Stimulated activated CD4-positive, alpha-beta T cell treated with anti-CD3 and anti-CD28 coated beads, Interleukin-15, amount 100 ng/mL, for 1 hour (primary cell): ENCODE data around the gene PSORS1C2.
"Not testable (repeated sequence)": the region's sequence is repeated elsewhere in the genome, so short reads cannot be mapped to it uniquely, and the experiment has no call there.

Experiments
- DNase-seq, 2 donors: peaks; one replicate each; pipeline ENCODE4 v3.0.0-alpha.2; 2020; ENCODE audit warnings: low read depth in 1 of 2, low spot score in 1 of 2

The PSORS1C2 gene

DNA sequence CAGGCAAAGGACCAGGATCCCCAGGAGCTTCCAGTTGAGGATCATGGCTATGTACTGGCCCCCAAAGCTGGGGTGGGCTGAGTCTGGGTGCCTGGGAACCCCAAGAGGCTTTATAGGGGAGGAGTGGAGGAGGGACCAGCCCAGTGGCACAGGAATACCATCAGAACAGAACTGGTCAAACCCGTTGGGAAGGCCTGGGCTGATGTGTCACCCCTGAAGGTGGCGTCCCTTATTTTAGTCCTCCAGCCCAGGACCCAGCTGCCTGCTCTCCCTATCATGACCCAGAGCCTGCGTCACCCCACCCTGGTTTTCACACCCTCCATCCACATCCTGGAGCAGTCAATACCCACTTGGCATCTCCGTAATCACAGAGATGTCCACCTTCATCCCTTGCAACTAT, at the start of gene PSORS1C2:
PSORS1C2 (minus strand) TSS at position 85 of the 400 bp plus-strand sequence; CDS start at position 45, 40 bp downstream.
- no peak for DNase-seq

DNA sequence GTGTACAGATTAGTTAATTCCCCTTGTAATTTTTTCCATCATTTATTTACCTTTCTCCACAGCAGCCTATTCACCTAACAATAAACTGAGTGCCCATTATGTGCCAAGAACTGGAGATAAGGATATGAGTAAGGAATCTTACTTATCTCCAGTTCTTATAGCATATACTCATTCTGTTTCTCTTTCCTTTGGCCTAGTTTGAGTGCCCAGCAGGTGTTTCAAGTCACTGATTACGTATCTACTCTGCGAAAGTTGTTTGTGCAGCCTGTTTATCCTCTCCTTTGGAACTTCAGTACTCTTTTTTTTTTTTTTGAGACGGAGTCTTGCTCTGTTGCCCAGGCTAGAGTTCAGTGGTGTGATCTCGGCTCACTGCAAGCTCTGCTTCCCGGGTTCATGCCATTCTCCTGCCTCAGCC, 48.9 kb upstream of the PSORS1C2 start:
- no peak for DNase-seq

DNA sequence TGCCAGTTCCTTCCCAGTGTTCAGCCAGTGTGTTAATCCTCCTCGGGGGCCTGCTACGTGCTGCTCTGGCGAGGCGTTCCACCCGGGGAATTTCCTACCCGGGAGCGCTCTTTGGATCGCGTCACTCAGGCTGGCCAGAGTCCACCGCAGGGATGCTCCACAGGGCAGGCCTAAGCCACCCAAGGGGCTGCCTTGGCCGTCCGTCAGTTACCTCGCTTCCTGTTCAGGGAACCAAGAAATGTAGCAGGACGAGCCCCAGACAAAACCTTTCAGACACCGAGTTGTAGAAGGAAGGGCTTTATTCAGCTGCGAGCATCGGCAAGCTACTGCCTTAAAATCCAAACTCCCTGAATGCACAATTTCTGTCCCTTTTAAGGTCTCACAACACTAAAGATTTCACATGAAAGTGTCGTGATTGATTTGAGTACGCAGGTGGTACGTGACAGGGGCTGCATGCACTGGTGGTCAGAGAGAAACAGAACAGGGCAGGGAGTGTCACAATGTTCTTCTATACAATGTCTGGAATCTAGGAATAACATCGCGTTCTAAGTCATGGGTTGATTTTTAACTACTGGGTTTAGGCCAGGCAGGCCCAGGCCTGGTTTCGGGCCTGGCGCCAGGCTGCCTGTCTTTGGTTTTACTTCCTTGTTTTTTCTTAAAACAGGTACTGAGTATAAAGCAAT, 47.3 kb upstream of the PSORS1C2 start:
- DNase-seq = no peak

DNA sequence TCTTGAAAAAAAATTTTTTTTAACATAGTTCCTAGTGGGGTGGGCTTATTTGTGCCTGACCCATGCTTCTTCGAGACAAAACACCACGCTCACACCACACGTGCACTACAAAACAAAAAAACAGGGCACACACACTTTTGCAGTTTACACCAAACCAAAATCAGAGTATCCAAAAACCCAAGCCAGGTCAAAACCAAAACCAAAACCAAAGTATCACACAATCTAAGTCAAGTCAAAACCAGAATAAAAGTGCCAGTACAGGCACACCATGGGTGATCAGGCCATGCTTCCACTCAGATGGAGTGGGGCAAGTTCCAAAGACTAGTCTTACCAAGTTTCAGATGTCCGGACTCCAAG, 46.8 kb upstream of the PSORS1C2 start:
- not testable (repeated sequence) for DNase-seq

DNA sequence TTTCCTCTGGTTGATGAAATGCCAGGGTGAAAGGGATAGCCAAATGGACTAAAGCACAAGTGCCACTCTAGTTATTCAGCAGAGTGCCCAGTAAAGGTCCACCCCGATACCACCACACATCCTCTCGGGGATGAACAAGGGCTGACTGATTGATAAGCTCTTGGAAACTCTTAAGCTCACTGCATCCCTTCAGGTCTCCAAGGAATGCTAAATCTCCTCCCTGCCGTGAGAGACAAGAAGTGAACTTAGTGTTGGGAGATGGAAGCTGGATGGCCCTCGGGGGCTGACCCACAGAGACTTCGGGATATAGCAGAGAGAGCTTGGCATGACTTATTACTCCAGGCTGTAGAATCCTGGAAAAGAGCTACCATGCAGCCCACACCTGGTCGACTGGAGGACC, 45.0 kb upstream of the PSORS1C2 start:
- DNase-seq = not testable (repeated sequence)

DNA sequence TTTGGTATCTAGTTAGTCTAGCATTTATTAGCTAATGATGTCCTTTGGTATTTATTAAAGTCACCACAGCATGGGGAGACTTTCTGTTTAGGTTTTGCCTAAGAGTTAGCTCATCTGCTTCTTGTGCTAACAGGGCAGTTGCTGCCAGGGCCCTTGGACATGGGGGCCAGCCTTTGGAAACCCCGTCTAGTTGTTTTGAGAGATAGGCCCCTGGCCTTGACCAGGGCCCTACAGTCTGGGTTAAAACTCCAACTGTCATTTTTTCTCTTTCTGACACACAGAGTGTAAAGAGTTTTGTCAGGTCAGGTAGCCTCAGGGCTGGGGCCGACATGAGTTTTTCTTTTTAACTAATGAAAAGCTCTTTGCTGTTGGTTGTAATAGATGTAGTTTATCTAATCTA, 44.4 kb upstream of the PSORS1C2 start:
- DNase-seq = not testable (repeated sequence)

DNA sequence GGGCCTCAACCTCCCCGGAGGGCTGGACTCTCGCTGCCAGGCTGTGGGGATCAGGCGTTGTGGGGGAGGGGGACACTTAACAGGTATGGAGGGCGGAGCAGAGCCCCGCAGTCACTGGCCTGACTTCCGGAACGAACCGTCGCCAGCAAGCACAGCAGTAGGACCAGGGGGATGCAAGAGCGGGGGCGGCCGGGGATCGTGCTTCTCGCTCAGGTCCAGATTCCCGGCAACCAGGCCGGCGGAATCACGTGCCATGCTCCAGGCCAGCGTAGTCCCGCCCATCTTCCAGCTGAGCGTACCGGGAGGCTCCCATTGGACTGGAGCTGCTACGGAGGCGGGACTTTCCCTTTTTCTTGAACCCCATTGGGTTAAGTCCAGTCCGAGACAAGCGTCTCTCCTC, 41.6 kb upstream of the PSORS1C2 start:
- DNase-seq = peak in 1 of 2 donors; percentile 50

DNA sequence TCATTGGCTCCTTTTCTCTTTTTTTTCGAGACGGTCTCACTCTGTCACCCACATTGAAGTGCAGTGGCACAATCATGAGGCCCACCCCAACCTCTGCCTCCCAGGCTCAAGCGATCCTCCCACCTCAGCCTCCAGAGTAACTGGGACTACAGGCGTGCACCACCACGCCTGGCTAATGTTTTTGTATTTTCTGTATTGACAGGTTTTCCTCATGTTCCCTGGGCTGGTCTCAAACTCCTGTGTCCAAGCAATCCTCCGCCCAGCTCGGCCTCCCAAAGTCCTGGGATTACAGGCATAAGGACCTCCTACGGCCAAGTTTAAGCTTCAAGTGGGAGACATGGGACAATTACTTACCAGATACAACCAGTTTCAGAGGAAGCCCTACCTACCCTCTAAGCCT, 41.0 kb upstream of the PSORS1C2 start:
- no peak for DNase-seq

DNA sequence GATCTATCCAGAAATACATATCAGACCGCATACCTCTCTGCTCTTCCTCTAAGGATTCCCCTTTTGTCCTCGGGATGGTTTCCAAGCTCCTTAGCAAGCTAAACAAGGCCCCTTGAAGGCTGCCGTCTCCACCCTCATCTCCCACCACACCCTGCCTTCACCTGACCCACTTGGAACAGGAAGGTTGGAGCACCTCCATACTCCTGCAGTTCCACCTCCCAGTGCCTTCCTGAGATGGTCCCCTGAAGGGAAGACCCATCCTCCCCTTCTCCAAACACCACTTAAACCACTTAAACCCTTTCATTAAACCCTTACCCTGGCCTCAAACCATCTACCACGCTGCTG, 40.1 kb upstream of the PSORS1C2 start:
- no peak for DNase-seq

DNA sequence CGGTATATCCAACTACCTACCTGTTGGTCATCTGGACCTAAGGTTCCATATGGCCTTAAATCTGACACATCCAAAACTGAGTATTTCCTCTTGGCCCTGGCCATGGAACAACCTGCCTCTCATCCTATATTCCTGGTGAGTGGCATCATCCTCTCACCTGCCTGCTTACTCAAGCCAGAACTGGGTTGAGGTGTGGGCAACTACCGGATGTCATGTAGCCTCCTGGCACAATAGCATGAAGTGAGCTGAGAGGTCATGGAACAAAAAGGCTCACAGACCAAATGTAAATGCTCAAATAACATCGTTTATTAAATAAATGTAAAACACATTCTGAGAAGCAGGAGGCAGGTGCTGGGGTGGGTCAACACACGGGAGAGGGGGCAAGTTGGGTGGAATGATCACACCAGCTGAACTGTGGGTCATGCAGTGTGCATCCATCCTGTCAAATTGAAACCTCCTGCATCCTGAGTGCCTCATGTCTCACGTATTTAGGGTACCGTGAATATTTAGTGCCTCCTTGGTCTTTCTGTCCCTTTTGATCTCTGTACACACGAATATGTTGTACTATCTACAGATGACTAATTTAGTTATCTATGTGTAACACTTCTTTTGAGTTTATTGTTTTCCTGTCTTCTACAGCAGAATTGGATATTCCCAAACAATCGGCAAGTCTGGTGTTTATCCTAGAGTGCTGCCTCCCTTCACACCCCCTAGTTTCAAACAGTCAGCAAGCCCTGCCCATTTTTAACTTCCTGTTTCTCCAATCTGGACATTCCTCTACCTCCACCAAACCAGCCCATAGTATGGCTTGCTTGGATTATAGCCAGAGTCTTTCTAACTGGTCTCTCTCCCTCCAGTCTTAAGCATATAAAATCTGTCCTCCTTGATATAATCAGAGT, 39.5 kb upstream of the PSORS1C2 start:
- no peak for DNase-seq

DNA sequence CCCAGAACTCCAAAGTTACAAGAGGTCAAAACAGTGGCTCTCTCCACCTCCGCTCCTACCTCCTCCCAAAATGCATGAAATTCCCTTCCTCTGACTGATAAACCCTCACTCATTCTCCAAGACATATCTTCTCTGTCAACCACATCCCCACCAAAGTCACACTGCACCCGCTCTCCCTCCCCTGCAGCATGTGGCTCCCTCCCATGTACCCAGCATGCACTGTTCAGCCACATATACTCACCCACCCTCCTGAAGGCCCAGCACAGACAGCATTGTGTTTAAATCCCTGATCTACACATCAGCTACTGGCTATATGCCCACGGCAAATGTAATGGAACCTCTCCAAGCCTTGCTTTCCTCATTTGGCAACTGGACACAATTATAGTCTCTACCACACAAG, 37.1 kb upstream of the PSORS1C2 start:
- no peak for DNase-seq

DNA sequence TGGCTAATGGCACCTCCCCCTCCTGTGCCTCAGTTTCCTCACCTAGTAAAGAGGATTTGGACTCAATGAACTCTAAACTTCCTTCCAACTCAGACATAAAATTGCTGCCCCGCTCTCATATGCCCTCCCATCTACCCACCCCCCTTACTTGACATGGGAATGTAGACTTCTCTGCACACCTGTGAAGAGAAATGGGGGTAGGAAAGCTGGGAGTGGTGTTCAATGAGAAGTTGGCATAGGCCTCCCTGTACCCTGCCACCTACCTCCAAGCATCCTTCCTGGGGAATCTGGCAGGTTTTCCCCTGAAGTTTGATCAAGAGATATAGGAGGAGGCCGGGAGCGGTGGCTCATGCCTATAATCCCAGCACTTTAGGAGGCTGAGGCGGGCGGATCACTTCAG, 35.5 kb upstream of the PSORS1C2 start:
- no peak for DNase-seq

DNA sequence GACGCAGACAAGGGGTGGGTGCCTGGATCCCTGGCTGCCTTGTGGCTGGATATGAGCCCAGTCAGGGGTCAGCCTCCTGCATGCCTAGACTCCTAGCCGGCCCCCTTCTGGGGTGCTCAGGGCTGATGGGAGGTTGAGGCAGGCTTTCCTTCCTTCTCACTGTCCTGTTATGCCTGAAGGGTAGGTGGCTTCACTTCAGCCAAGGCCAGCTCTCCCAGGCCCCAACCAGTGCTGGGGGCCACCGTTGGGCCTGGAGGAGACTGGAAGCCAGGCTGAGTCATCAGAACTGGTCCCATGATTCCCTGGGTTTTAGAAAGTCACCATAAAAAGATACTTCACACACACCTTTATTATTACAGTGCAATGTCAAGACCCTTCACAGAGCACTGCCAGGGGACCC, 34.5 kb upstream of the PSORS1C2 start:
- no peak for DNase-seq

DNA sequence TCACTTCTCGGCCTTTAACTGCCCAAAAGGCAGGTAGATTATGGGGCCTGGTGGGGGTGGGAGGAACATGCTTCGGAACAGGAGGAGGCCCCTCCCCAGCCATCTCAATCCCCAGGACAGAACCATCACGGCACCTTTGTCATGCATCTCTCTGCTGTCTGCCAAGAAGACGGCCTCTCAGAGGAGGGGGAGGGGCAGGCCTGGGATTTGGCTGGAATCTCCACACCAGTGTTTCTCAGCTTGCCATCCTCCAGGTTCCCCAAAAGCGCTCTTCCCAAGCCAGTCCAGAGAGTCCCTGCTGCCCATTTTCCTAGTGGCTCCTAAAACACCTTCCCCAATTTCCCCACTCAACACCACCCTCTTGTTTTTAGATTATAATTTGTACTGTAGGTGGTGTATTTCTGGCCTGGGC, 34.1 kb upstream of the PSORS1C2 start:
- DNase-seq = no peak

DNA sequence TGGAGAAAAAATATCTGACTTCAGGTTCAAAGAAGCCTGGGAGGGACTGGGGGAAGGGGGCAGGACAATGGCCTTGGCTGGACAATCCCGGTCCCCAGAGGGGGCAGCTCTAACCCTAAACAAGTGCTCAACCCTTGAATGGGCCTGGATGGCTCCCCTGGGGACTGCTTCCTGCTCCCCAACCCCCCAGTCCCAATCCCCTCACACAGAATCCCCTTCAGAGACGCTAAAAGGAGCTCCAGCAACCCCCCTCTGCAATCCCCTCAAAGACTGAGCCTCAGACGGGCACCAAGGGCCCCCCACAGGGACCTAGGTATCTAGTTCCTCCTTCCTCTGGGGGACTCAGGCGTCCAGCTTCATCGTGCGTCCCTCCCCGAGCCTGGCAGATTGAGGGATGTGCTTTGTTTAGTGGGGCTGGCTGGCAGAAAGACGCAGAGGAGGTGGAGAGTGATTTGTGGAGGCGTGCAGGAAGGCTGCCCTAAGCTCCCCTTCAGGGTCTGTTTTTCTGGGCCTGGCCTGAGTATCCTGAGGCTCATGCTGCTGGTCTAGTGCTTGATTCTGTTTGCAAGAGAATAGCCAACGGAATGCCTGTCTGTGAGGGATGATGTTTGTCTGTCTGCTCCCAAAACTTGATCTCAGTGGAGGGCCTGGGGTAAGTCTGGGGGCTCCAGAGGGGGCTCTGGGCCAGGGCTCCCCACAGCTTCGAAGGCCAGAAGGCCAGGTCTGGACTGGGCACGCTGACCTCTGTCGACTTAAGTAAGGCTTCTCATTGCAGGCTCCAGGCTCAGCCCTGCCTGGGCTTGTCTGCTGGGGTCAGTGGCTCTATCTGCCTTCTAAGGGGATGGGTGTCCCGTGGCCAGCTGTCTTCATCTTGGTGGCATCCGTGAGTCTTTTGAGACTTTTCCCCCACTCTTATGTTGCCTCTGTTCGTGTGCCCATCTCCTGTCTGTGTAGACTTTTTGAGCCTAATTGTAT, 33.4 kb upstream of the PSORS1C2 start:
- no peak for DNase-seq

DNA sequence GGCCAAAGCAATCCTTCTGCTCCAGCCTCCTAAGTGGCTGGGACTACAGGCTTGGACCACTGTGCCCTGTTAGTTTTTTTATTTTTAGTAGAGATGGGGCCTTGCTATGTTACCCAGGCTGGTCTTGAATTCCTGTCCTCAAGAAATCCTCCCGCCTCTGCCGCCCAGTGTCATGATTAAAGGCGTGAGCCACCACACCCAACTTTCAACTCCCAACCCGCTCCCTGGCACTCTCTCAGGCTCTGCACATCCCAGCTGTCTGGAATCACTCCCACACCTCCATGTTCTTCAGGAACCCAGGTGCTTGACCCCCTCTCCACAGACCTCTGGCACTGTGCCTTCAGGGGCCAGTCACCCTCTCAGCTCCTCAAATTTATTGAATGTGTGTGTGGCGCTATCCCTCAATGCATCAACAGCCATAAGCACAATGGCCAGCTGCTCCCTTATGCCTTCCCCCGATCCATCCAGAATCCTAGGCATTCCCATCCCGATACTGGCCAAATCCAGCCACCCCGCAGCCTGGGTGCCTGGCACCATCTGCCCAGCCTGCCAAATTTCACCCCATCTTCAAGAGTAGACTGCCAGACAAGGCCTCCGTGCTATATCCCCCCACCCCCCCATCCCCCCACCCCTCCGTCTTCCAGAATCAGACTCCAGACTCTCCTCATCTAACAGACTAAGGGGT, 32.3 kb upstream of the PSORS1C2 start:
- no peak for DNase-seq

DNA sequence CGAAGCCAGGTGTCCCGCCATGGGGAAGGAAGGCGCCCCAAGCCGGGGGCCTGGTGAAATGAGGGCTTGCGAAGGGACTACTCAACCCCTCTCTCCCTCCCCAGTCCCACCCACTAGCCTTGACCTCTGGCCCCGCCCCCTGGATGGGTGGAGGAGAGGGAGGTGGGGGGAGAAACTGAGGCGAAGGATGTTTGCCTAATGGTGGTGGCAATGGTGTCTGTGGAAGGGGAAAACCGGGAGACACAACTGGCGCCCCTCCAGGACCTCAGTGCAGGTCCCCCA, 31.7 kb upstream of the PSORS1C2 start, which contains the start of gene POU5F1:
POU5F1 (minus strand) TSS at position 83 of the 282 bp plus-strand sequence; CDS start at position 21, 62 bp downstream.
- DNase-seq = no peak

DNA sequence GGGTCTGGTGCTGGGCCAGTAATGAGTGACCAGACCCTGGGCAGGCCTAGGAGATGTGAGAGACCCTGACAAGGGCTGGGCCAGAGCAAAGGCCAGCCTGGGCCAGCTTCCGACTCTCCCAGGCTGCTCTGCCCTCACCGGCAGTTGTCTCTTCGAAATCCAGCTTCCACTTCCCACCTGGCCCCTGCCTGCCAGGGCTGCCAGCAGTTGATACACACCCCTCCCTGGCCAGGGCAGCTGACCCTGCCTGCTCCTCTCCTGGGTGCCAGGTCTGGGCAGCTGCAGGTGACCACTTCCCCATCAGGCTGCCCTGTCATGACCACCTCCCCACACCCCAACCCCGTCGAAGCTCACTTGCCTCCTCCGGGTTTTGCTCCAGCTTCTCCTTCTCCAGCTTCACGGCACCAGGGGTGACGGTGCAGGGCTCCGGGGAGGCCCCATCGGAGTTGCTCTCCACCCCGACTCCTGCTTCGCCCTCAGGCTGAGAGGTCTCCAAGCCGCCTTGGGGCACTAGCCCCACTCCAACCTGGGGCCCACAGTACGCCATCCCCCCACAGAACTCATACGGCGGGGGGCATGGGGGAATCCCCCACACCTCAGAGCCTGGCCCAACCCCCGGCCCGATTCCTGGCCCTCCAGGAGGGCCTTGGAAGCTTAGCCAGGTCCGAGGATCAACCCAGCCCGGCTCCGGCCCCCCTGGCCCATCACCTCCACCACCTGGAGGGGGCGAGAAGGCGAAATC, 31.2 kb upstream of the PSORS1C2 start:
- not testable (repeated sequence) for DNase-seq

DNA sequence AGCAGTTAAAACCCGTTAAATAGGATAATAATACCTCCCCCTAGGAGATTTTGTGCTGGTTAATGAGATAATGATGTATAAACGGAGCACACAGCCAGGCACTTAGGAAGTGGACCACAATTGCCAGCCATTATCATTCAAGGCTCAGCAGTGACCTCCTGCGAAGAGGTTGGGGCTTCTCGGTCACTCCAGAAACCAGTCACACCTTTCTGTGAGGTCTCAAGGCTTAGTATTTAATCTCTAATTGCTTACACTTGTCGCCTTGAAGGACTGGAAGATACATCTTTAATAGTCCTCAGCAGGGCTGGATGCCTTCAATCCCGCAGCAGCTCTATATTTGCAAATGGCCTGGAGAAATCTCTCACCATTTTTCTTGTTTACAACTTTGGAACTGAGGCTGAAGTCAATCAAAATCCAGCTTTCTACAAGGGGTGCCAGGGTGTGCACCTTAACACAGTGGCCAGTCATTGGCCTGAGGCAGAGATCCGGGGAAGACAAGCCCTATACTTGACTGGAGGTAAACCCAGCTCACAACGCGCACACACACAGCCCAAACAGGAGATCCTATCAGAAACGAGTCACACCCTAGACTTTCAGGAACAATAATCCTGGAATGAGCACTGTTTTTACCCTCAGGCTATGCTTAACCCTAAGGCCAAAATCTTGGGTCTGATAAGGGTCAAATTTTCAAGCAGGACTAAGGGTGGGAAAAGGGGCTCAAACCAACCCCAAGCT, 30.4 kb upstream of the PSORS1C2 start:
- DNase-seq = no peak

DNA sequence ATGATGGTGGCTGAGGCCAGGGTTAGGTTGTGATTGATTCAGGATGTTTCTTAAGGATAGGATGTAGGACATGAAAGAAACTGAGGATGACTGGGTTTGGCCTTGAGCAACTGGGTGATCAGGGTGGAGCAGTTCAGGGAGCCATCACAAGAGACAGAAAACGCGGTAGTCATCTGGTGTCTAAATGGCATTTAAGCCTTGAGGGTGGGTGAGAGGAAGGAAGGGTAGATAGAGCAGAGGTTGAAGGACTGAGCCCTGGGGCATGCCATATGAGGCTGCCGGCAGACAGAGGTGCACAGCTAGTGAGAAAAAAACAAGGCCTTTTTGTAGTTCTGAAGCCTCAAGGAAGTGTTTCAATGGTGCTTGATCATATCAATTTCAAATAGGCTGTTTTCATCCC, 29.7 kb upstream of the PSORS1C2 start:
- DNase-seq = no peak
